Kidney (tissue), 14 donors: Measurements from ENCODE around the gene IFNA5. TPM values are rescaled to one million over a fixed set of nuclear protein-coding genes. Genes with fewer than 3 reads are reported as not detected.

ENCODE experiments used
- DNase-seq, 5 donors: peaks; one replicate each; pipeline ENCODE4 v3.0.0-alpha.2; 2013 to 2020
- FAIRE-seq: peaks from 2 replicates; lab custom pipeline; 2012; peaks lifted over from hg19 to GRCh38; lab: Jason Lieb, UNC
- H3K27ac ChIP-seq, 2 donors: one replicate each; pipeline ENCODE4 v1.7.0; 2013; ENCODE audit warnings: low read depth in 2 of 2, low read length in 2 of 2, inconsistent platforms in 1 of 2
- H3K27me3 ChIP-seq: one replicate; pipeline ENCODE4 v1.7.1; 2013; ENCODE audit warnings: low read length, inconsistent platforms; ENCODE audit not compliant: control insufficient read depth, insufficient read depth
- H3K36me3 ChIP-seq, 3 donors: one replicate each; pipeline versions ENCODE4 v1.7.0 to v1.7.1; 2013; ENCODE audit warnings: low read length in 3 of 3, control low read depth in 1 of 3, inconsistent platforms in 1 of 3; ENCODE audit not compliant: insufficient read depth in 3 of 3, control insufficient read depth in 2 of 3
- H3K4me1 ChIP-seq, 3 donors: one replicate each; pipeline versions ENCODE4 v1.7.0 to v1.7.1; 2013; ENCODE audit warnings: low read length in 3 of 3, inconsistent platforms in 1 of 3, low read depth in 1 of 3; ENCODE audit not compliant: control insufficient read depth in 2 of 3, insufficient read depth in 2 of 3
- H3K4me3 ChIP-seq, 3 donors: one replicate each; pipeline versions ENCODE4 v1.7.0 to v1.8.1; 2013; ENCODE audit warnings: low read length in 3 of 3, control low read depth in 1 of 3, inconsistent platforms in 1 of 3
- H3K9ac ChIP-seq, 3 donors: one replicate each; pipeline versions ENCODE4 v1.7.0 to v1.7.1; 2013; ENCODE audit warnings: low read length in 3 of 3, control low read depth in 1 of 3, inconsistent platforms in 1 of 3
- H3K9me3 ChIP-seq, 3 donors: one replicate each; pipeline versions ENCODE4 v1.7.0 to v1.7.1; 2013; ENCODE audit warnings: low read length in 3 of 3, control low read depth in 1 of 3, inconsistent platforms in 1 of 3; ENCODE audit not compliant: control insufficient read depth in 2 of 3, insufficient read depth in 1 of 3
- CTCF ChIP-seq: IDR thresholded peaks from 3 replicates; pipeline ENCODE4 v1.5.1; 2012; ENCODE audit warnings: mild to moderate bottlenecking, moderate library complexity, borderline replicate concordance; ENCODE audit not compliant: insufficient read depth; ENCODE audit errors: extremely low read depth
- intact Hi-C: fragments of 100-400 bp; cut with DNase I; formaldehyde crosslinking; loops from one replicate; pipeline ENCODE4 v1.11.1; 2022
- polyA plus RNA-seq: library from polyadenylated mRNA; stranded (reverse); fragments of 350-450 nt; fragmentation: Illumina TruSeq; extraction: RNeasy Lipid Tissue Mini Kit (QIAGEN cat#74804); gene quantifications from one replicate; pipeline ENCODE4 v1.2.3, GENCODE V29; 2014; ENCODE audit warnings: low read depth, low replicate concordance; ENCODE audit not compliant: insufficient read depth
- total RNA-seq: library from RNA; stranded (reverse); fragmentation: NEBNext Ultra II Directional; extraction: Animal tissue kit (Norgen Biotek cat#: 25700); gene quantifications from one replicate; pipeline ENCODE4 v1.2.1, GENCODE V29; 2021
- donor health status: control.
- donor health status: control.
- donor health status: control.
- donor health status: control.
- donor health status: control.
- donor health status: DM: yes; HTN: yes; CAD: no.
- donor health status: Normal renal cell carcinoma (clear cell type).

Gene IFNA5
- total and polyA plus RNA-seq, 2 donors from 2014 or later = not detected

GRCh38 chr9:21314152-21314551 is 9.0 kb upstream of the IFNA5 start:
- no peak for TF ChIP-seq CTCF
- Histone ChIP-seq H3K27me3 (no peaks in the 10 kb centered on the region), H3K27ac (no peak overlapping the region), H3K36me3 (no peaks in the 10 kb centered on the region), H3K4me1 (no peaks in the 10 kb centered on the region), H3K9ac (no peak overlapping the region), H3K4me3 (no peak overlapping the region), H3K9me3 (no peaks in the 10 kb centered on the region)
- DNase-seq (no peak), FAIRE-seq (no peak)
- intact Hi-C loops = no loop called here

- intact Hi-C loops = no loop called here
- no peak for FAIRE-seq
- H3K9me3 ChIP-seq = no peaks in the 10 kb centered on the region
- no peak for DNase-seq
- H3K27me3 ChIP-seq = no peaks in the 10 kb centered on the region
- no peak for TF ChIP-seq CTCF
- H3K9ac ChIP-seq = no peak overlapping the region
- no peak overlapping the region for H3K27ac ChIP-seq
- H3K36me3 ChIP-seq = no peaks in the 10 kb centered on the region
- H3K4me3 ChIP-seq = no peak overlapping the region
- no peaks in the 10 kb centered on the region for H3K4me1 ChIP-seq
Observed at GRCh38 chr9:21311889-21312288, 6.8 kb upstream of the IFNA5 start.

DNA sequence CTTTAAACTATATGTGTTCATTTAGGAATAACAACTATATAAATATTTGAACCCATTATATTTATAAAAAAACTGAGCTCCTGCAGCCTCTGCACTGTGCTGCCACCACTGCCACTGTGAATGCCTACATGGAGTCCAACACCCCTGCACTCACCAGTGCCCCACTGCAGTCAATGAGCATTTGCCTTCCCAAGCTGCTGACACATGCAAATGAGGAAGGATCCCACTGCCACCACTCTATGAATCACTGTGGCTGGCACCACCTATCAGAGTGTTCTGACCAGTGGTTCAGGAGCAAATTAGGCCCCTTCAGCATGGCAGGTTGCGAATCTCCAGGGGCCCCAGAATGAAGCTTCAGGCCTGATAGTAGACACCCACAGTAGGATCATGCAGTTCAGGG is 9.1 kb downstream of the IFNA5 start:
- Histone ChIP-seq H3K4me1 (no peaks in the 10 kb centered on the region), H3K27me3 (no peaks in the 10 kb centered on the region), H3K36me3 (no peaks in the 10 kb centered on the region), H3K9ac (no peak overlapping the region), H3K27ac (no peak overlapping the region), H3K4me3 (no peak overlapping the region), H3K9me3 (no peaks in the 10 kb centered on the region)
- intact Hi-C loops = no loop called here
- no peak for TF ChIP-seq CTCF
- DNase-seq (no peak), FAIRE-seq (no peak)

GRCh38 chr9:21294904-21295538 is 10.1 kb downstream of the IFNA5 start:
- H3K4me3 ChIP-seq = no peak overlapping the region
- FAIRE-seq = no peak

More at GRCh38 chr9:21294904-21295538, 10.1 kb downstream of the IFNA5 start:
- Histone ChIP-seq H3K27me3 (no peaks in the 10 kb centered on the region), H3K9me3 (no peaks in the 10 kb centered on the region), H3K36me3 (no peaks in the 10 kb centered on the region), H3K27ac (no peak overlapping the region), H3K9ac (no peak overlapping the region), H3K4me1 (no peaks in the 10 kb centered on the region)
- no peak for TF ChIP-seq CTCF
- intact Hi-C loops = no loop called here
- DNase-seq = no peak
